GM21526 (cell line): ENCODE results near the gene NOM1.
A peak's percentile ranks its signal among the peaks of the same experiment; 100 is the strongest.

Source experiments
- ATAC-seq: cut with Tn5 transposase; IDR thresholded peaks from one replicate; pipeline ENCODE4 v1.9.1; 2021; ENCODE audit warnings: moderate library complexity; ENCODE audit not compliant: unreplicated experiment, low FRiP score

Gene NOM1

DNA sequence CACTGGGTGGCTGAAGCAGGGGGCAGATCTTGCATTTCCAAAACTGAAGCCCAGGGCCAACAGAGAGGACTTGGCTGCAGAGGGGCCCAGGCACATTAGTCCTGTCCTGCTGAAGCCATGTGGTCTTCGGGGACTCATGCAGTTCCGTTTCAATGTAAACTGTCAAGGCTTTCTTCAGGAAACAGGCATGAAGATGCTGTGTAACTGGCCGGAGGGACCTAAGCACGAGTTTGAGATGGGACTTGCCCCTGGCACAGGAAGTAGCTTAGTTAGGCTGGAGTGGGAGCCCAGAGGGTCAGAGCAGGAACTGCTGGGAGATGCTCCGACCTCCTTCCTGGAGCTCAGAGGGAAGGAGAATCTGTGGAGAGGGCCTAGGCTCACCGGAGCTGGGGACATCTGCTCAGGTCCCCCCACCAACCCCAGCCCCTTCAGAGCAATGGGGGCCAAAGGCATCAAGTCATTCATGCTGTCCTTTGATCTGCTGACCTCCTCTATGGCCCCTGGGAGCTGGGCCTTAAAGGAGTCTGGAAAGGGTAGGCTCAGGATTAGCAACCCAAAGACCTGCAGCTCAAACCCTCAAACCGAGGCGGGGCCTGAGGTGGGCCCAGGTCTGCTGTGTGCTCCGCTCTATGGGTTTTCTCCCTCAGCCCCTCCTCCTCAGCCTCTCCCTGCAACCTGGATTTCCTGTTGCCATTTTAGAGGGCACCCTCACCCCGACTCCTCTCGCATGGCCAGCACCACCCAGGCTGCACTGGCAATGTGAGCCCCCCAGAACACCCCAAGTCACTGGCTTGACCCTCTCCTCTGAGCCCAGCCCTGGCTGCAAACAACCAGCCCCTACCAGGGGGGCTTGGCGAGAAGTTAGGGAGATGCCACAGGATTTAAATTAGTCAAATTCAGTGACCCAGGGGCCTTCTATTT lies 65.4 kb downstream of the NOM1 start:
- ATAC-seq = no peak

DNA sequence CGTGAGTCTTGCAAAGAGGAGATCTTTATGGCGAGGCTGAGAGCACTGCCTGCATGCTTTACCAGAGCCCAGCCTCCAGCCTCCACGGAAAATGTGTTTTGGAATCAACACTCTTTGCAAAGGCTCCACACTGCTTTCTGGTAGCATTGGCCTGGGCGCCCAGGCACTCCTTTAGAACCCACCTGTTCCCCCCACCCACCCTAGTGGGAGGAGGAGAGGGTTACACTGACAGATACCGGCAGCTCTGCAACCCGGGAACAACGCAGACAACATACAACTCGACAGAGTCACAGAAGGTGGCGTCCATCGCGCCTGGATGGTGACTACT lies 66.5 kb downstream of the NOM1 start:
- peak; percentile 1 for ATAC-seq

GRCh38 chr7:157016352-157017041 lies 67.0 kb downstream of the NOM1 start:
- ATAC-seq = peak; percentile 54

DNA sequence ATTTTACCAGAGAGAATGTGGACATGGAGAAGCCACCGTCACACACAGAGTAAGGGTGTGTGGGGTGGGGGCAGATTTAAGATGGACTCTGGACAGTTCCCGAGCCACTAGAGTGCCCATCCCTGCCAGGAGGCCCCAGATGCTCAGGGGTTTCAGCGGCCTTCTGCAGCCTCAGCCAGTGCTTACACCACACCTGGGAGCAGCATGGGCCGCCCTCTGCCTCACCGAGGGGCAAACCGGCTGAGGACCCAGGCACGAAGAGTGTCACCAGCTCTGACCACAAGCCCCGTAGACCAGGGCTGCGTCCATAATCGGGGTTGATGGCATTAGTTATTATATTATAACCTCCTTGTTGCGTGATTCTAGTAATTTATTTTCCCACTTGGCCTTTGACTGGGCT lies 67.6 kb downstream of the NOM1 start:
- ATAC-seq = no peak

- ATAC-seq = no peak
These were observed 68.3 kb downstream of the NOM1 start for GRCh38 chr7:157017603-157018327.

DNA sequence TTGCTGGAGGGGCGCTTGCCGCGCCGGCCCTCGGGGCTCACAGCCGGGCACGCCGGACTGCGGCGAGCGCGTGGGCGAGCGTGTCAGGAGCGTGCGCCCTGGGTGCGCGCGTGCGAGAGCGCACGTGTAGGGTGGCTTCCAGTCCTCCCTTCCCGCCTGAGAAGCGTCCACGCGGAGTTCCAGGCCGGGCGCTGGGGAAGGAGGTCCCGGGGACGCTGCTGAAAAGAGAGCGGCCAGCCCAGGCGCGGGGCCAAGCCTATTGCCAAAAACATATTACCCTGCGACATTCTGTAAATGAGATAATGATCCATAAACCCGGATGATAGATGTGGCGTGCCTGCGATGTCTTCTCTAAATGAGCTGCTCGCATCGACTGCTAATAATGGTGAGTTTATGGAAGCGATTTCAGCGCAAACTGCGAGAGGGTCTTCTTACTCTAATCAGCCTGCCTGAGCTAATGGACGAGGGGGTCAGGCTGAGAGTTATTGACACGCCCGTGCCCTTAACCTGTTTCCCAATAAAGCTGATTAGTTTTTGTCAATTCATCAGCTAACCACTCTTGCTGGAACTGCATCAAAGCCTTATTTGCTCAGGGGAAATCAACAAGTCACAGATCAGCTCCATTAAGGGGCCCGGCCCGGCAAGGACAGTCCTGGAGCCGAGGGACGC lies 69.0 kb downstream of the NOM1 start:
- no peak for ATAC-seq

DNA sequence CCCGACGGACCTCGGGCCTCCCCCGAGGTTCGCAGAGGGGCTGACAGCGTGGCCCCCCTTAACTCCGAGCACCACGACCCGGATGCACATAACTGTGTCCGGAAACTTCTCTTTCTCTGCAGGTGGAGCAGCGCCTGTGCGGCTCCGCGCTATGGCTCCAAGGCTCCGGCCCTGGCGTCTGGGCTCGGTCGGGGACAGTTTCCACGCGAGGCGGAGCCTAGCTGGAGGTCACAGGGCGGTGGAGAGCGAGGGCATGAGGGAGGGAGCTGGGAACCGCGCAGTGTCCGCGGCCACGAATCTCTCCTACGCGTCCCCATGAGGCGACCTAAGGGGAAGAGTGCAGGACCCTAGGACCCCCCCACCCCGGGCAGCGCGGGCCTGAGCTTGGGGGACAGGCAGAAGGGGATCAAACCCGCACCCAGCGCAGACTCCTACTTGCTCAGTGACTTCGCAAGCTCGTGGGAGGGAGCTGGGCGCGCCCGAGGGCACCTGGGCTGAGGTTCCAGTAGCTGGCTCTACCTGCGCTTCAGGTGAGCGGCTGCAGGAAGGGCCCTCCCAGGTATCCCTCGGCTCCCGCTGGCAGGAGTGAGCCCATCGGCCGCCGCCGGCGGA lies 69.6 kb downstream of the NOM1 start:
- ATAC-seq = no peak

DNA sequence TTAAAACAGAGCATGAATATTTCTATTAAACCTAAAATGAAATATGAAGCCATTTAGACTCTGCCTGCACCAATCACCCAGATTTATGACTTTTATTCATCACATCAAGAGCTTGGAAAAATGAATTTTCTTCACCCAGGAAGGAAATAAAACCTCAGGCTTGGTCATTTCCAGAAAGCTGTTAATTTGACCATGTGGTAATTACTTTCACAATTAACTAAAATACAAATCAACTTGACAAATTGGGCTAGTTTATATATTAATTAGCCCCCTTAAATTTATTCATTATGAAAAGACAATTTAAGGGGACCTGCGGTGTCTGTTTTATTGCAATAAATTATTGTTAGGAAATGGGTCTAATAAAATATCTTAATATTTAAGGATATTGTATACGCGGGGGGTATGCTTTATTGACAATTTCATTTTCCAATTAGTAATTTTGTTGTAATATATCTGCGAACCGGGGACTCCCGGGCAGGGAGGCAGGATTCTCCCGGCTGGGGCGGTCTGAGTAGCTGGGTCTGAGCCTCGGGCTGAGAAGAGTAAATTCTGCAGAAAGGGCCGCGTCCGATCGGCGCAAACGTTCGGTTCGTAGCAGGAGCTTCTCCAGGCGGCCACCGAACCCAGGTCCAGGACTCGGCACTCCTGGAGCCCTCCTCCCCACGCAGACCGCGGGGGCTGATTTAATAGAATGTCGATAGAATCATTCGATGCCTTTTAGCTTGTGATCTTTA lies 70.4 kb downstream of the NOM1 start:
- no peak for ATAC-seq

DNA sequence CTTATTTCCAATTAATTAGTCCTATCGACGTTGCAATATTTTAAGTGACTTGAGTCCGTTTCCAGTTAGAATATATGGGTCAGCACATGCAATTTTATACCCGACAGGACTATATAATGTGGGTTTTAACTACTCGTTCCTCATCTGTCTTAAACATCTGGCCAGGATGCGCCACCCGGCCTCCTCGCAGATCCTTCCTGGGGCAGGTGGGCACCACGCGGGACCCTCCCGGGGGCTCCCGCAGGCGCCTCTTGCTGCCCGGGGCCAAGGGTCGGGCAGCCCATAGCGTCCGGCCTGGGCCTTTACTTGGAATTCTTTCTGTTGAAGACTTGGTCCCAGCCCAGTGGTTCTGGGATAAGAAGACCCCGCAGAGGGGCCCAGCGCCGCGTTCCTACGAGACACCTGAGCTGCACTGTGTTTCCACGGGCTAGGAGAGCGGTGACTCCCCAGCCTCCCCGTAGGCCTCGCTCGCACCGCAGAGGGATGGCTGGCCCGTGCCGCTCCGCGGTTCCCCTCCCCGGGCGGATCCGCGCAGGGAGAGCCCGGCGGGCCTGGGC lies 71.1 kb downstream of the NOM1 start:
- no peak for ATAC-seq

DNA sequence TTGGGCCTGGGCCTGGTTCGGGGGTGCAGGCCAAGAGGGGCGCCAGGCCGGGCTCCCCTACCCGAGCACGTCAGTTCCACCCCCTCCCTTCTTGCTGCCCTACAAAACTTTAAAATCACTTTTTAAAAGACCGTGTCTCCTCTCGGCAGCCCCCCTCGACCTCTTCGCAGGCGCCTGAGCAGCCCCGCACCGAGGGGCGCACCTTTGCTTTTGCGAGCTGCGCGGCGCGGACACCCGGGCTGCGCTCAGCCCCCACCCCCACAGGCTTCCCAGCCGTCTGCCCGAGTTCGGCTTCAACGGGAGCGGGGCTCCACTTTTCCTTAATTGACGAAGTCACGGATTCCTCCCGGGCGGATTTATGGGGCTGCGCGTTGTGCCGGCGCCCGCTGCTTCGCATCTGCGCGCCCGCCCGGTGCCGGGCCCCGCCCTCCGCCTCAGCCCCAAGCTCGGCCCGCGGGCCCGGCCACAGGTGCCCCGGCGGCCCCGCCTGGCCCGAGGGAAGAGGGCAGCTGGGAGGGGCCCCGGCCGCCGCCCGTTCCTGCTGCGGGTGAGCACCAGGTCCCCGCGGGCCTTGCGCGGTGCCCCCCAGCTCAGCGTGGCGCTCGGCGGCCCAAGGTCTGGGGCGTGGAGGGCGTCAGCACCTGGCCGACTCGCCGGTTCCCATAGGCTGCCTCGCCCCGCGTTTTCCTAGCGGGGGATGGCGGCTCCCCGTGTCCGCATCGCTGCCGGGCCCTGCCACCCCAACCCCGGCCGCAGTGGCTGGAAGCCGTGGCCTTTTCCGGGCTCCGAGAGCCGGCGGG lies 71.8 kb downstream of the NOM1 start:
- ATAC-seq = no peak

GRCh38 chr7:157021871-157022680 lies 72.6 kb downstream of the NOM1 start:
- no peak for ATAC-seq
